NCI-H2107 (cell line): Measurements from ENCODE around the gene TMEM192.
"Not testable (repeated sequence)": the region's sequence is repeated elsewhere in the genome, so short reads cannot be mapped to it uniquely, and the experiment has no call there.

Source experiments
- DNase-seq: peaks from one replicate; lab custom pipeline; 2025; lab: John Stamatoyannopoulos, UW

The TMEM192 gene

DNA sequence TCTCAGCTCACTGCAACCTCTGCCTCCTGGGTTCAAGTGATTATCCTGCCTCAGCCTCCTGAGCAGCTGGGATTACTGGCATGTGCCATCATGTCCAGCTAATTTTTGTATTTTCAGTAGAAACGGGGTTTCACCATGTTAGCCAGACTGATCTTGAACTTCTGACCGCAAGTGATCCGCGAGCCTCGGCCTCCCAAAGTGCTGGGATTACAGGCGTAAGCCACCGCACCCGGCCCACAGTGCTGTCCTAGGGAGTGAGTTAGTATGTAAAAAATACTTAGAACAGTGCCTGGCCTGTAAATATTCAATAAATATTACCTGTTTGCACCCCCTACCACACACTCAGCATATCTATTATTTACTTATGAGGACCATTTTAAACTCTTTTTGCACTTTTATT lies 20.5 kb downstream of the TMEM192 start:
- not testable (repeated sequence) for DNase-seq

DNA sequence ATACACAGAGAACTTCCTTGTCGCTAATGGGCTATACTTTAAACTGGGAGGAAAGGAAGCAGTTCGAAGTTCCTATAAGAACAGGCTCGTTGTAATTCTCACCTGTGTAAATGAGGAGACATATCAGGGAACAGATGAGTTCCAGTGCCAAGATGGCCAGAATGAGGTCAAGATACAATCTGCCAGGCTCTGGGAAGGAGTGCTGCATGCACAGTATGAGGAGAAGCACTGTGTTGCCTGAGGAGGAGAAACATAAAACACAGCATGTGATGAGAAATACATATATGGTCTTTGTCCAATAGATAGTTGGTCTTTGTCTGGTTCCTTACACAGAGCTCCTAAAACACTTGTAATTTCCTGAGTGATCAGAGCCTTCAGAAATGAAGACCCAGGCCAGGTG lies 24.3 kb downstream of the TMEM192 start:
- DNase-seq = no peak

DNA sequence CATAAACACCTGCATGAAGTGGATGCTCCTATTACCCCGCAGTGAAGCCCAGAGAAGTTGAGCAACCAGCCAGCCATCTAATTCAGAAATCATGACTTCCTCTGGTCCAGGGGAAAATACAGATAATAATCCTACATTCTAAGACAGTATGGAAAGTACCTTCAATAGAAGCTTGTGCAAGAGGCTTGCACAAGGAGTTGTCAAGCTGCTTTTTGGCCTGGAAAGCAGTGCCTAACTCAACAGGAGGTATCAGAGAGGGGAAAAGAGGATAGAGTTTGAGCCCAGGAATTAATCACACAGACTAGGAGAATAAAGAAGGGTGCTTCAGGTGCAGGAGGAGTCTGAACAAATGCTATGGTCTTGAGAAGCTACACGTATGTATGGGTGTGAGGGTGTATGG lies 26.7 kb downstream of the TMEM192 start:
- no peak for DNase-seq

- DNase-seq = not testable (repeated sequence)
These were observed 27.9 kb downstream of the TMEM192 start for GRCh38 chr4:165084787-165085186.

DNA sequence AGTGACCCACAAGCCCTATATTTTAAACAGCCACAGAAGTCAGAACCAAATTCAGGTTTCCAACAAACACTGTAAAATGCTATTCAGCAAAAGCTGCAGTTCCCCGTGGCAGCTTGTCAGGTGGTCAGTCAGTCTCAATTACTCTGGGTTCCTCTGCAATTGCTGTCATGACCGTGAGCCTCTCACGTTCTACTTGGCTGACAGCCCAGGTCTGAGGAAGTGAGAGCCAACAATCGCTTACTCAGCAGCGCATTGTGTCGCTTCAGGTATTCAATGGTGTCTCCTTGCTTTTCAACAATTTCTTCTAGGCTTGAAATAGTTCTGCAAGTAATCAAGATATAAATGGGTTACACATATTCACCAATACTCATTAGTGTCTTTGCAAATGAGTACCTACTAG lies 33.2 kb downstream of the TMEM192 start:
- peak; percentile 5 for DNase-seq

- DNase-seq = no peak
These were observed 35.6 kb downstream of the TMEM192 start for GRCh38 chr4:165077034-165077578.

DNA sequence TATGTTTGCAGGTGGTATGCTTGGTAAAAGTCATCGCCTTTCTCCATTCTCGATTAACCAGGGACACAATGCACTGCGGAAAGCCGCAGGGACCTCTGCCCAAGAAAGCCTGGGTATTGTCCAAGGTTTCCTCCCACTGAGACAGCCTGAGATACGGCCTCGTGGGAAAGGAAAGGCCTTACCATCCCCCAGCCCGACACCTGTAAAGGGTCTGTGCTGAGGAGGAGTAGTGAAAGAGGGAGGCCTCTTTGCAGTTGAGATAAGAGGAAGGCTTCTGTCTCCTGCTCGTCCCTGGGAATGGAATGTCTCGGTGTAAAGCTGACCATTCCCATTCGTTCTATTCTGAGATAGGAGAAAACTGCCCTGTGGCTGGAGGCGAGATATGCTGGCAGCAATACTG lies 39.3 kb downstream of the TMEM192 start:
- DNase-seq = not testable (repeated sequence)

GRCh38 chr4:165070560-165070959 lies 42.1 kb downstream of the TMEM192 start:
- DNase-seq = no peak

DNA sequence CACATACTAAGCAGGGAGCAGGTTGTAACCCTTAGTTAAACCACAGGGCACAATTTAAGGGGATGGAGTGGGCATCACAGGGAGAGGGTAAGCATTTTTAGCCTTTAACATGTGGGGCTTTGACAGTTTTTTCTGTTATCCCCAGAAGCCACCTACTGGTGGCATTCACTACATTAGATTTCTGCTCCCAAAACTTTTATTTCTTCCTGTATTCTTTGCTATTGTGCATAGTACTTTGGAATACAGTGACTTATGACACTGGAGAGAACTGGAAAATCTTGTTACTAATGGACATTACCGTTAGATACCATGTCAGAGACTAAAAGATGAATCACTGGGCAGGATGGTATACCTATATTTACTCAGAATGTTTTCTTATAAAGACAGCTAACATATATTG lies 51.7 kb downstream of the TMEM192 start:
- no peak for DNase-seq

DNA sequence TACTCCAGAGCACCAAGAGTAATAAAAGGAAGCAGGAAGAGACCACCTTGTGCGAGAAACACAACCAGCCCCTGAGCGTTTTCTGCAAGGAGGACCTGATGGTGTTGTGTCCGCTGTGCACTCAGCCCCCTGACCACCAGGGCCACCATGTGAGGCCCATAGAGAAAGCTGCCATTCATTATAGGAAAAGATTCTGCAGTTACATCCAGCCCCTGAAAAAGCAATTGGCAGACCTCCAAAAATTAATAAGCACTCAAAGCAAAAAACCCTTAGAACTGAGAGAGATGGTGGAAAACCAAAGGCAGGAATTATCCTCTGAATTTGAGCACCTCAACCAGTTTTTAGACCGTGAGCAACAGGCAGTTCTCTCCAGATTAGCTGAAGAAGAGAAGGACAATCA lies 53.3 kb downstream of the TMEM192 start:
- no peak for DNase-seq

DNA sequence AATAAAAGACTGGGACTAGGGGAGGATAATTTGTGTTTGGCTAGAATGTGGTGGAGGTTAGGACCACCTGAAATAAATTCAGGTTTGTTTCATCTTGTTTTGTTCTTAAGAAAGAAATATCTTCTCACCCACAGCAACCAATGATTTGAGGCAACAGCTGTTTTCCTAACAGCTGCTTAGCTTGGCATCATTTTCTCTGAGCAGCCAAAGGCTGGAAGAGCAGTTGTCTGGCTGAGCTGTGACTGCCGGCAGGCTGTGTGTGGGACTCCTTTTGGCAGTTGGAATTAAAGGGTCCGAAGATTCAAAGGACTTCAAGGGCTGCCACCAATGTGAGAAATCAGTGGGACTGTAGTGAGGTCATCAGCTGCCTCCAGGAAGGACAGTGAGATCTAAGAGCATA lies 54.0 kb downstream of the TMEM192 start:
- no peak for DNase-seq

DNA sequence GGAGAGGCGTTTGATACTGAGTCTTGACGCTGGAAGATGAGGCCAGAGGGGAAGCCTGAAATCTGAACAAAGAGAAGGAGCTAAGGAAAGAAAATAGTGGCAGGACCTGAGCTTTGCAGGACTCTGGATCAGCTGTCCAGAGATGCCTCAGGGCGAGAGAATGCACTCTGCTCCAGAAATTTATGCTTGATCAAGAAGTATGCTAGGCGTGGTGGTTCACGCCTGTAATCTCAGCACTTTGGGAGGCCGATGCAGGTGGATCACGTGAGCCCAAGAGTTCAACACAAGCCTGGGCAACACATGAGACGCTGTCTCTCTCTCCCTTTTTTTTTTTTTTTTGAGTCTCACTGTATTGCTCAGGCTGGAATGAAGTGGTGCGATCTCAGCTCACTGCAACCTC lies 57.1 kb downstream of the TMEM192 start:
- DNase-seq = no peak

DNA sequence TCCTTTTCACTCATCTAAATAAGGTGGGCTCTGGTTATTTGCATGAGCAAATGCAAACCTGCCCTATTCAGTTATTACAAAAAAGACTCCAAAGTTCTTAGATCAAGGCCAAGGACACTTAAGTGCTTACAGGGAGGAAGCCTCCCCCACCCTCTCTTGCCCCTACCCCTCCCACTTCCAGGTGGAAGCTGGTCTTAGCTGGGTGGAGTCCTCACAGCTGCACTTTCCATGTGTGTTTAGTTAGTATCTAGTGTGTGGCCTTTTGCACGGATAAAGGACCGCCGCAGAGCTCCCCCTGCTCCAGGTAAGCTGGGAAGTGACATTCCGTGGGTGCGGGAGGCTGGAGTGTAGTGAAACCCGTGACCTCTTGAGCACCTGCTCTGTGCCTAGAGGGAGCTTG lies 59.0 kb downstream of the TMEM192 start, which contains the start of gene TRIM75:
Gene TRIM75 (plus strand): TSS at position 222 of the 400 bp plus-strand sequence. CDS start 5,282 bp downstream, outside the sequence.
- DNase-seq = no peak

- DNase-seq = no peak
These were observed 60.0 kb downstream of the TMEM192 start for GRCh38 chr4:165052627-165053026.

- DNase-seq = no peak
These were observed 64.5 kb downstream of the TMEM192 start for GRCh38 chr4:165048170-165048569.

GRCh38 chr4:165031436-165032211 lies 81.0 kb downstream of the TMEM192 start, which contains the start of gene TRIM60:
TSS of gene TRIM60 (plus strand) at chr4:165031999. CDS start at chr4:165040073, 8,074 bp downstream.
- DNase-seq = no peak

GRCh38 chr4:165027762-165028402 lies 84.8 kb downstream of the TMEM192 start:
- no peak for DNase-seq

DNA sequence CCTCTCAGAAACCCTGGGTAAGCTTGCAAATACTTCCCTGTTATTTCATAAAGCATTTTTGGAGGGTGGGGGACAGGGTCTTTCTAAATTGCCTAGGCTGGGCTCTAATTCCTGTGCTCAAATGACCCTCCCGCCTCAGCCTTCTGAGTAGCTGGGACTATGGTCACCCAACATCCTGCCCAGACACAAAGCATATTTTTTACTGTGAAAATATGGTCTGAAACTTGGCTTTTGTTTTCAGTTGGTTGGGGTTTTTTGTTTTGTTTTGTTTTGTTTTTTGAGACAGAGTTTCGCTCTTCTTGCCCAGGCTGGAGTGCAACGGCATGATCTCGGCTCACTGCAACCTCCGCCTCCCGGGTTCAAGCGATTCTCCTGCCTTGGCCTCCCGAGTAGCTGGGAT lies 86.9 kb downstream of the TMEM192 start:
- not testable (repeated sequence) for DNase-seq
